8988T (cell line): ENCODE data around the gene TLR9.
"Not testable (repeated sequence)": the region's sequence is repeated elsewhere in the genome, so short reads cannot be mapped to it uniquely, and the experiment has no call there.

Source experiments
- DNase-seq: peaks from one replicate; pipeline ENCODE4 v3.0.0; 2011

Gene TLR9, protein sequence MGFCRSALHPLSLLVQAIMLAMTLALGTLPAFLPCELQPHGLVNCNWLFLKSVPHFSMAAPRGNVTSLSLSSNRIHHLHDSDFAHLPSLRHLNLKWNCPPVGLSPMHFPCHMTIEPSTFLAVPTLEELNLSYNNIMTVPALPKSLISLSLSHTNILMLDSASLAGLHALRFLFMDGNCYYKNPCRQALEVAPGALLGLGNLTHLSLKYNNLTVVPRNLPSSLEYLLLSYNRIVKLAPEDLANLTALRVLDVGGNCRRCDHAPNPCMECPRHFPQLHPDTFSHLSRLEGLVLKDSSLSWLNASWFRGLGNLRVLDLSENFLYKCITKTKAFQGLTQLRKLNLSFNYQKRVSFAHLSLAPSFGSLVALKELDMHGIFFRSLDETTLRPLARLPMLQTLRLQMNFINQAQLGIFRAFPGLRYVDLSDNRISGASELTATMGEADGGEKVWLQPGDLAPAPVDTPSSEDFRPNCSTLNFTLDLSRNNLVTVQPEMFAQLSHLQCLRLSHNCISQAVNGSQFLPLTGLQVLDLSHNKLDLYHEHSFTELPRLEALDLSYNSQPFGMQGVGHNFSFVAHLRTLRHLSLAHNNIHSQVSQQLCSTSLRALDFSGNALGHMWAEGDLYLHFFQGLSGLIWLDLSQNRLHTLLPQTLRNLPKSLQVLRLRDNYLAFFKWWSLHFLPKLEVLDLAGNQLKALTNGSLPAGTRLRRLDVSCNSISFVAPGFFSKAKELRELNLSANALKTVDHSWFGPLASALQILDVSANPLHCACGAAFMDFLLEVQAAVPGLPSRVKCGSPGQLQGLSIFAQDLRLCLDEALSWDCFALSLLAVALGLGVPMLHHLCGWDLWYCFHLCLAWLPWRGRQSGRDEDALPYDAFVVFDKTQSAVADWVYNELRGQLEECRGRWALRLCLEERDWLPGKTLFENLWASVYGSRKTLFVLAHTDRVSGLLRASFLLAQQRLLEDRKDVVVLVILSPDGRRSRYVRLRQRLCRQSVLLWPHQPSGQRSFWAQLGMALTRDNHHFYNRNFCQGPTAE

DNA sequence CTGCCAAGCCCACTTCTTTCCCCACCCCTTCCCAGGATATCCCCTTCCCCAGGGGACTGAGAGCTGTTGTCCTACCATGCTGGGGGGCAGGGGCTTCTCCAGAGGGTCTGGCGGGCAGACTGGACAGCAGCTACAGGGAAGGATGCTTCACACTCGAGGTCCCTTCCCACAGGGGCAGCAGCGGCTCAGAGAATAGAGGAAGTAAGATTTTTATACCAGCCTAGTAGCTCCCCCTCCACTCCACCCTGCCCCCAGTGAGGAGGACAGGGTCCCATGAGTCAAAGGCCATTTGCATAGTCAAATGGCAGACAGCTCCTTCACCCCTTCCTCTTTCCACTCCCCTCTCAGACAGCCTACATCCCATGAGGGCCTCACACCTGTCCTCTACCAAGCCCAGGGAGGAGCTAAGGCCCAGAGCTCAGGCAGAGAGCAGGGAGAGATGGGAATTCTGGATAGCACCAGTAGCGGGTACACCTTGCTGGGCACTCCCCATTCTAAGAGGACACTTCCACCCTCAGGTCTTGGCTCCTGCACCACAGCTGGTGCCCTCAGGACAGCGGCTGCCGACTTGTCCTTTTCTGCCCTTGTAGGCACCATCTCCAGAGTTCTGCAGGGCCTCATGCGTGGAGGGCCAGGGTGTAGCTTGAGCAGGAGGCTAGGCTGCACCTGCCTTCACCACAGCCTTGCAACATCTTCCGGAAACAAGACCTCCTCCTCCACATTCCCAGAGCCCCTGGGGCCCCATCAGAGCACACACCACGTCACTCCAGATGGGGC is at the start of gene TLR9:
Gene TLR9, minus strand, starts transcription at position 194 of the 777 bp plus-strand sequence. Its CDS starts 116 bp downstream, at position 78.
- DNase-seq: no peak

DNA sequence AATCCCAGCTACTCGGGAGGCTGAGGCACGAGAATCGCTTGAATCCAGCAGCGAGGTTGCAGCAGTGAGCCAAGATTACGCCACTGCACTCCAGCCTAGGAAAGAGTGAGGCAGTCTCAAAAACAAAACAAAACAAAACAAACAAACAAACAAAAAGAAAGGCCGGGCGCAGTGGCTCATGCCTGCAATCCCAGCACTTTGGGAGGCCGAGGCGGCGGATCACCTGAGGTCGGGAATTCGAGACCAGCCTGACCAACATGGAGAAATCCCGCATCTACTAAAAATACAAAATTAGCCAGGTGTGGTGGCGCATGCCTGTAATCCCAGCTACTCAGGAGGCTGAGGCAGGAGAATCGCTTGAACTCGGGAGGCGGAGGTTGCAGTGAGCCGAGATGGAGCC is 49.3 kb upstream of the TLR9 start:
- DNase-seq: not testable (repeated sequence)

DNA sequence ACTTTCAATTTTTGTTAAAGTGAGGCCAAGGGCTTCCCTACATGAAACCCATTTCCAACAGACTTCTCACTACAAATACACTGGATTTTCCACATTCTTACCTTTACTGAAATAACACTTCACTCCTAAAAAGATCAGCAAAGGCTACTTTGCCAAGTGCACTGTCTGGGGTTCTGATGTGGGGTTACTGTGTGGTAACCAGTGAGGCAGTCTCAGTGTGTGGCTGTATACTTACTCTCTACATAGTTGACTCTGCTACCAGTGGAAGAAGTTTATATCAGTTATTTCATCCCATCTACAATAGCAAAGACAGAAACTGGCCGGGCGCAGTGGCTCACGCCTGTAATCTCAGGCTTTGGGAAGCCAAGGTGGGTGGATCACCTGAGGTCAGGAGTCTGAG is 47.4 kb upstream of the TLR9 start:
- DNase-seq: no peak

DNA sequence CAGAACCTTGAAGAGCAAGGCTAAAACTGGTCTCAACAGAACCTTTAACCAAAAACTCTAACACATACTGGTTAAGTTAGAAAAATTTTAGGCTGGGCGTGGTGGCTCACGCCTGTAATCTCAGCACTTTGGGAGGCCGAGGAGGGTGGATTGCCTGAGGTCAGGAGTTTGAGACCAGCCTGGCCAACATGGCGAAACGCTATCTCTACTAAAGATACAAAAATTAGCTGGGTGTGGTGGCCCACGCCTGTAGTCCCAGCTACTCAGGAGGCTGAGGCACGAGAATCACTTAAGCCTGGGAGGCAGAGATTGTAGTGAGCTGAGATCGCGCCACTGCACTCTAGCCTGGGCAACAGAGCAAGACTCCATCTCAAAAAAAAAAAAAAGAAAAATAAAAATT is 46.7 kb upstream of the TLR9 start:
- not testable (repeated sequence) for DNase-seq

DNA sequence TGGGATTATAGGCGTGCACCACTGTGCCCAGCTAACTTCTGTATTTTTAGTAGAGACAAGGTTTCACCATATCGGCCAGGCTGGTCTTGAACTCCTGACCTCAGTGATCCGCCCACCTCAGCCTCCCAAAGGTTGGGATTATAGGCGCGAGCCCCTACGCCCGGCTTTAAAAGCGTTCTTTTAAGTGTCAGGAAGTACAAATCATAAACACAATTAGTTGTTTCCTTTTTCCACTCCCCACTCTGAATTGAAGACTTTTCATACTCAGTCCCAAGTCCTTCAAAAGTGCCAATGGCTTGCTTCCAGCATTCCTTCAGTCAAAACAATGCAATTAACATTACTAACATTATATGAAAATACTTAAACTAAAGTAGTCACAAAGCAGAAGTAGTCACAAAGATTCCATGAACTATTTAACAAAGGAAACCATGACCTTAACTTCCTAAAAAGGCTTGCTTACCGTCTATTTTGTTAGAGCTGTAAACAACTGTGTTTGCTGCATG is 44.9 kb upstream of the TLR9 start:
- DNase-seq: no peak

DNA sequence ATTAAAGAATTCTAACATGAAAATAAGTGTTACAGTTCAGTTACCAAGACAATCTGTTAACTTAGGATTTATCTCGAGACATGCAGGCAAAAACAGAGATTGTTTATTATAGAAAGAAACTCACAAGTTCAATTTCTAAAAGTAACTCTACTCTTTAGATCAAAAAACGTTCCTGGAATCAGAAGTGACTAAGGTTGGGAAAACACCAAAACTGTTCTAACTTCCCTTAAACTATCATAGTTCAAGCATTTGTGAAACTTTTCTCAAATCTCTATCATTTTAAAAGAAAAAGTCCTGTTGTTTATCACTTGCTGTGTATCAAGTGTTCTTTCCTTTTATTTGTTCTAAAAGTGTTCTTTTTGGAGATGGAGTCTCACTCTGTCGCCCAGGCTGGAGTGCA is 44.3 kb upstream of the TLR9 start:
- no peak for DNase-seq

DNA sequence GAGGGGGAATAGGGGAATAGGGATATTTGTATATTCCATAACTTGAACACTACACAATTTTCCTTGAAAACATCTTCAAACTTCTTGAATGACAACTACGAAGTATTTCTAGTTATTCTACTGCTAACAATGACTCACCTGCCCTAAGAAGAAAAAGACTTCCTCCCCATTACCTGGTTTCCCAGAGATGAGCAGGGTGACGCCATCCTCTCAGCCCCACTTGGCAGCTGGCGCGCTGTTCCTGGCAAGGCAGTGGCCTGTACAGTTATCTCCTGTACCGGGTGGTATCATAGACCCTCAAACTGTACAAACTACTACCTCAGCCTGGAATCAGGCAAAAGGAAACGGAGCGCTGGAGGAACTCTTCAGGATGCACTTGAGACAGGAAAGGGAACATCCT is 42.6 kb upstream of the TLR9 start:
- no peak for DNase-seq

DNA sequence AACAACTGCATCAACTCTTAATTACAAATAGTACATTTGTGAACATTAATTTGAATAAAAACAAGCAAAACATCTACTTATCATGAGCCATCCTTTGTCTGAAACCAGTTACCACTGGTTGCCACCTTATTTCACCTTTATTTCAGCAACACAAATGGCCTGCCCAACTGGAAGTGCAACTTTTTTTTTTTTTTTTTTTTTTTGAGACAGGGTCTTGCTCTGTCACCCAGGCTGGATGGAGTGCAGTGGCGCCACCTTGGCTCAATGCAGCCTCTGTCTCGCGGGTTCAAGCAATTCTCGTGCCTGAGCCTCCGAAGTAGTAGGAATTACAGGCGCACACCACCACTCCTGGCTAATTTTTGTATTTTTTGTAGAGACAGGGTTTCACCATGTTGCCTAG is 39.9 kb upstream of the TLR9 start:
- DNase-seq: no peak

DNA sequence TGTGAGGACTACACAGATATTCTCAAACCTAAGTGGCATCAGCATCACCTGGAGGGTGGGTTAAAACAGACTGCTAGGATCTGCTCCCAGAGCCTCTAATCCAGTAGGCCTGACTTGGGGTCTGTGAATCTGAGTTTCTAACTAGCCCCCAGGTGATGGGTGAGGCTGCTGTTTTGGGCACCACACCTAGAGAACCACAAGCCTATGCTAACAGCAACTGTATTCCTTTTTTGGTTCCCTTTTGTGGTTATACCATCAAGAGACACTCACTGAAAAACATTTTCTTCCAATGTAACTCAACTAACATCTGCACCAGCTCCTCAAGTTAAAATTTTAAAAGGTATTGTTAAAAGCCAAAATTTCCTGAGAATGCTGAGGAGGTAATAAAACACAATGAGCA is 37.0 kb upstream of the TLR9 start:
- DNase-seq: no peak

DNA sequence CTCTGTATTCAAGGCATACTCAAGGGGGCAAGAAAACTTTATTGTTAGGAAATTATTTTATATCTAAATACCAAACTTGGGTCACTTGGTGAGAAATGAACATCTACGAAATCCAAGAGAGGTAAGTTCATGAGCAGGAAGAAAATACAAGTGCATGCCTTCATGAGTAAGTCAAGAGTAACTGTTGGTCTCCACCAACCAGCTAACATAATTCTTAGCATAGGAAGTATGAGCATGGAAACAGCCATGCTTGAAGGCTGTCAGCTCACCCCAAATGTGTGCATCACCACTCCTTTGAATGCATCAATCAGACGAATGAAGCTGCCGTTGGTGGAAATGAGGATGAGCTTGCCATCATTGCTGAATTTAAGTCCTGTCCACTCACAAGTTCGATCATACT is 34.0 kb upstream of the TLR9 start:
- no peak for DNase-seq

DNA sequence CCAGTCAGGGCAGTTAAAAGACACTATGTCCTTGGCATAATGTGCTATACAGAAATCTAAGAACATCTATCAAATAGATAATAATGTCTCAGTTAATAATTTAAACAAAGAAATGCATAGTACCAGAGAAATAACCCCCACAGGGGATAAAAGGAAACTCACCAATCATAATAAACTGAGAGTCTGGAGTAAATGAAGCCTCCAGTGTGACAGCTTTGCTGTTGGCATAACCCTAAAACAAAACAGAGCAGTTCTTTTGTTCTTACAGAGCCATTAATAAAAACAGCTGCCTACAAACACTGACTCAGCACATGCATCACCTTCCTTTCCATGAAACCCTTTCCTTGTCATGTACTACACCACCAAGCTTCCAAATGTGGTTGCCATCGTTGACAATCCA is 33.6 kb upstream of the TLR9 start:
- no peak for DNase-seq

DNA sequence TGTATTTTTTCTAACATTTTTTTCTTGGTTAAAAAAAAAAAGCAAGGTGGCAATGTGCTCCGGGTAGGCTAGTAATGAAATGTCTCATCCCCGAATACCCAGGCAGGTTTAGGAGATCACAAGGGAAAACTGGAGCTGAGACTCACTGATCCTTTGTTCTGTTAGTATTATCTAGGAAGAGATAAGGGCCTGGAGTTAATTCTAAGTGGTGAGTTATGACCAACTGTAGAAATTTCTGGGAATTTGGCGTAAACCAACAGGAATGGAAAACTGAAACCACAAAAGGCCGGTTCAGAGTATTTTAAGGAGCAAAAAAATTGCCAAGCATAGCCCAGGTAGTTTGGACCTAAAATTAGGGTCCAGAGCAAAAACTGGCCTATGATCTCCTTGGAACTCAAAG is 32.5 kb upstream of the TLR9 start:
- DNase-seq: no peak

DNA sequence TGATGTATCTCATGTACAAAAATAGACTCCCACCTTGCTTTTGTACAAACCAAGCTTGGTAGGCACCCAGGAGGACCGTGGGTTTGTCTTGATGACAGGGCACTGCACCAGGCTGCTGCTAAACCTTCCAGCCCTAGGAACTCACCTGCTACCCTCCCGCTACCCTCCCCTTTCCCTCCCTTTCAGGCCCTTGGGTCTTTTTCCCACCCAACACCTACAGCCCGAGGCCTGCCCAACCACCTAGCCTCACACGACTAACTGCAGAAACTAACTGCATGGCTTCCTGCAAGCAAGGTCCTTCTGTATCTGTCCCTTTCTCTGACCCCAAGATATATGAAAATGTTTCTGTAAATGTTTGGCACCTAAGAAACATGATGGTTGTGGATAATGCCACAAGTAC is 31.2 kb upstream of the TLR9 start:
- DNase-seq: no peak

DNA sequence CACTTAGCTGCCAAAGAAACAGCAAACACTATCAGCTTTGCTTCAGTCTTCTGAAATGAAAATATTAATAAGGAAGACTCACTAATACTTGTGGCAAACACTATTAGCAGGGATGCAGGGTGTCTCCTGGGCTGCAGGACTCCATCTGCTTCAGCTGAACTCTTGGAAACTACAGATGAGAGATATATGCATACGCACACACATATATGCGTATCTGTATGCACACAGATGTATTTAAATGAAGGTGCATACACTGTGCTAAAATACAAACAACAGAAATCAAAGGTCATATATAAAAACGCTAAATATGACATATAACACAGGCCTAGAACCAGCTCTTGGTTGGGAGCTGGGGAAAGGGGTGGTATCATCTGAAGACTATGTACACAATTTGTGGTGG is 30.7 kb upstream of the TLR9 start:
- DNase-seq: no peak

DNA sequence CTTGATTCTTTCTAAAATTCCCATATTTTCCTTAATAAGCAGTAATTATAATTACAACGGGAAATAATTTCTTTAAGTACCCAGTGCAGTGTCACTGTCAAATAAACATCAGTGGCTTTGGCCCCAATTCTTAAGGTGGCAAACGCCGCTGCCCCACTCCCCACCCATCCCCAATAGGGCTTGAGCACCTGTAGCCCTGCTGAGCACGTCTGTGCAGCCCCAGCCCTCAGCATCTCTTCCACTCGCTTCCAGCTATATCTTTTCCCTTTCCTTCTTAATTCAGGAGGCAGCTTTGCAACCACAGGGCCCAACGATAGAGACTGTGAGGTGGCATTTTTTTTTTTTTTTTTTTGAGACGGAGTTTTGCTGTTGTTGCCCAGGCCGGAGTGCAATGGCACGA is 29.2 kb upstream of the TLR9 start:
- DNase-seq: no peak

DNA sequence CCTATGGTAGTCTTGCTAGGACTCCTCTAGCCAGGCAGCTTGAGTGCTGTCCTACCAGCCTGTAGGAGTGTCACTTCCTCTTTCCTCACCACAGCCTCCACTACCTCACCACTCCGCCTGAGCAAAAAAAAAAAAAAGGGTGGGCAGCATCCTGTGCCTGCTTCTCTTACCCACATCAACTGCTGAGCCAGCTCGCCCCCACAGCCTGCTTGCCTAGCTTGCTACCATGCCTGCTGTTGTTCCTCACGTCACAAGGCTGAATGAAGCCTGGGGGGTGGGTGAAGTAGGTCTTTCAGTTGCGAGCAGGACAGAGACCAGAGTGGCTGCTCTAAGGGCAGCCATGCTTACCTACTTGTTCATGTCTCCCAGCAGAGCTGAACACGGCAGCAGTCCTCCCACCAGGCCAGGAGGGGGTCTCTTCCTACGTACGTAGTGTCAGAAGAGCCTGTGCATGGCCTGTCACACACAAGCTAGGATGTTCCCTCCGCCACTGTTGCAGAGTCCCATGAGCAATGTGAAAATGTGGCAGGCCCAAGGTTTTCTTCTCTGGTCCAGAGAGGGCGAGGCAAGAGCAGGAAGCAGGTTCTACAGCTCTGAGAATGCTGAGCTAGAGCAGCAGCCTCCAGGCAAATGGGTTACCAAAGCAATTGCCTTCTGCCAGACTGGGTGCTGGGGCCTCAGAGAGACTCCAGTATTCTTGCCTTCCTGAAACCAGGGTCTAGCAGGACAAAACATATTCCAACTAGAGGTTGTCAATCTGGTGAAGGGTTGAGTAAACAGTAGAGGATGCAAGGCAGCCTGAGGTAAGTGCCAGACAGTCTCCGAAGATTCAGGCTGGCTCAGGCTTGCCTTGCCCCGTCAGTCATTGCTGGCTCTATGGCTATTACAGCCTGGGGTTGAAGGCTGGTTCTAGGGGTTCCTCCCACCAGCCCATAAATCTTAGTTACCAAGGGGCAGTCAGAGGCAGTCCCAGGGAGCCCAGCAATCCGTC is 28.2 kb upstream of the TLR9 start:
- no peak for DNase-seq

DNA sequence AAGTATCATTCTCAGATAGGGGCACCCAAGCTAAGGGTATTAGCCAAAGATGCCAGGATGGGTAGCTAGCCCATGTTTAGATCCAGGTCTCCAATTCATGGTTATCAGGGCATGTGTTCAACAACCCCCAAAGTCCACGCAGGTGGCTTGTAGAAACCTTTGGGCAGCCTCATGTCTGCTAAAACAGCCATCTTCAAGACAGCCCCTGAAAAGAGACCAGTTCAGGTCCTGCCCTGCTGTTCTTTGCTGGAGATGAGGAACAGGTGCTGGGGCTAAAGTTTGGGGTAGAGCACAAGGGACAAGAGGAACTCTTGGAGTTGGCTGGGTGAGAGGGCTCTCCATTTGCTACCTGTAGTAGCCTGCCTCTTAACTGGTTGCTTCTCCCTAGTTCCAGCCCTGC is 24.7 kb upstream of the TLR9 start:
- DNase-seq: no peak

DNA sequence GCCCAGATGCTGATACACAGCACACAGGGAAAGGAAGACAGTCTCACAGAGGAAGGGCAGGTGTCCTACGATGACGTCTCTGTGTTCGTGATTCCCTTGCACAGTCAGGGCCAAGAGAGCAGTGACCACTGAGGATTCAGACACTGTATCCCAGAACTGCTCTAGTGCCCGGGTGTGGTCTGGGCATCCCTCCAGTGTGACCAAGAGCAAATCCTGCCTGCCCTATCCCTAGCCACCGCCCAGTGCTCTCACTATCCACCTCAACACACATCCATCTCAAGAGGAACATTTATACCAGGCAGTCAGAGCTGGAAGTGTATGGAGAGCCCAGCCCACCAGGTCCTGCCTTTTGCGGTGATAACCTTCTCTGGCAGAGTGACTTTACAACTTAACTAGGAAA is 24.2 kb upstream of the TLR9 start:
- DNase-seq: no peak

DNA sequence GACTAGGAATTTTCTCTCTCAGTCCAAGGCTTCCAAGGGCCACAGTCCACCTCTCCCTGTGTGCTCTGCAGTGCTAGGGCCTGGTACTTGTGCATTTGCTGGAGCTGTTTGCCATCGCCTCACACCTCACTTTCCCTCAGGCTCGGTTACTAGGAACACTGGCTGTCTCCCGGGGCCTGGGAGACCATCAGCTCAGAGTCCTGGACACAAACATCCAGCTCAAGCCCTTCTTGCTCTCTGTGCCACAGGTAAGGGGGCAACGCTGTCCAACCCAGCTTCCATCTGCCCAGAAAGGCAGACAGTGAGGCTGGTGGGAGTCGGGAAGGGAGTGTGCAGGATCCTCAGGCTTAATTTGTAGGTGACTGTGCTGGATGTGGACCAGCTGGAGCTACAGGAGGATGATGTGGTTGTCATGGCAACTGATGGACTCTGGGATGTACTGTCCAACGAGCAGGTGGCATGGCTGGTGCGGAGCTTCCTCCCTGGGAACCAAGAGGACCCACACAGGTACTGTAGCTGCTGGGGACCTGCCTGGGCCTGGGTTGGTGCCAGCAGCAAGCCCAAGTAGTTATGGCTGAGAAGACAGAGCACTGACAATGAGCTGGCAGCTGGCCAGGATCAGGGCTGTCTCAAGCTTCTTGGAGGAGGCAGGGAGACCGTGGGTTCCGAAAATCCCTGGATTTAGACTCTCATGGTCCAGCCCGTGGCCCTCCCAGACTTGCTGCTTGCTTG is 23.5 kb upstream of the TLR9 start:
- DNase-seq: no peak

DNA sequence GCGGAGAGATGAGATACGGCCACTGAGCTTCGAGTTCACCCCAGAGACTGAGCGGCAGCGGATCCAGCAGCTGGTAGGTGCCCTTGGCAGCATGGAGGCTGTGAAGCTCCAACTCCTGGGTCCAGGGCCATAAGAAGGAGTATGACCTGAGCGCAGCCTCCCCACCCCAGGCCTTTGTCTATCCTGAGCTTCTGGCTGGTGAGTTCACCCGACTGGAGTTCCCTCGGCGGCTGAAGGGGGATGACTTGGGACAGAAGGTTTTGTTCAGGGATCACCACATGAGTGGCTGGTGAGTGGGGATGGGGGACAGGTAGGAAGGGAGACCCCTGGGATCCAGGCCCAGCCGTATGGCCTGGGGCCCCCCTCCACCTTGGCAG is 22.7 kb upstream of the TLR9 start:
- no peak for DNase-seq
